Activated naive CD4-positive, alpha-beta T cell treated with anti-CD3 and anti-CD28 coated beads for 36 hours (primary cell): ENCODE measurements around the gene USP17L25. TPM values are rescaled to one million over a fixed set of nuclear protein-coding genes. Genes with fewer than 3 reads are reported as not detected.
"Not testable (repeated sequence)": the region's sequence is repeated elsewhere in the genome, so short reads cannot be mapped to it uniquely, and the experiment has no call there.

ENCODE experiments used
- CTCF ChIA-PET: fragments of 350-600 bp; sonication (Branson Sonifier 250); formaldehyde crosslinking; loops from one replicate; lab custom pipeline; 2021; ENCODE audit warnings: antibody characterized with exemption; lab: Charles Lee
- DNase-seq: peaks from one replicate; pipeline ENCODE4 v3.0.0-alpha.2; 2020
- H3K27ac Mint-ChIP-seq: one replicate; pipeline ENCODE4 v1.8.0; 2021; ENCODE audit warnings: mild to moderate bottlenecking, mixed read lengths
- H3K27me3 Mint-ChIP-seq: one replicate; pipeline ENCODE4 v1.8.0; 2021; ENCODE audit warnings: low read depth, mixed read lengths
- H3K36me3 Mint-ChIP-seq: one replicate; pipeline ENCODE4 v1.8.0; 2021; ENCODE audit warnings: low read depth, mixed read lengths
- H3K4me1 Mint-ChIP-seq: one replicate; pipeline ENCODE4 v1.8.0; 2021; ENCODE audit warnings: low read depth, mixed read lengths
- H3K4me3 Mint-ChIP-seq: one replicate; pipeline ENCODE4 v1.8.0; 2021; ENCODE audit warnings: mild to moderate bottlenecking, moderate library complexity, mixed read lengths
- H3K9me3 Mint-ChIP-seq: one replicate; pipeline ENCODE4 v1.8.0; 2021; ENCODE audit warnings: mixed read lengths
- intact Hi-C: fragments of 100-400 bp; cut with micrococcal nuclease; formaldehyde crosslinking; loops from one replicate; pipeline ENCODE4 v1.15.1; 2023
- total RNA-seq, 2 experiments: library from RNA; stranded (reverse); gene quantifications; one replicate each; pipeline ENCODE4 v1.2.3, GENCODE V29; 2021

The USP17L25 gene
- not detected for total RNA-seq

GRCh38 chr4:9329611-9330010 lies at the start of gene USP17L25:
TSS of gene USP17L25 (plus strand) at chr4:9329911. CDS start at chr4:9329911, 0 bp downstream.
- H3K4me1 Mint-ChIP-seq, CTCF ChIA-PET, H3K9me3 Mint-ChIP-seq, H3K36me3 Mint-ChIP-seq, H3K27me3 Mint-ChIP-seq, H3K4me3 Mint-ChIP-seq, DNase-seq, H3K27ac Mint-ChIP-seq, intact Hi-C loops: not testable (repeated sequence)

GRCh38 chr4:9324191-9324590 lies 5.5 kb upstream of the USP17L25 start:
- DNase-seq, intact Hi-C loops, H3K4me1 Mint-ChIP-seq, CTCF ChIA-PET, H3K27ac Mint-ChIP-seq, H3K36me3 Mint-ChIP-seq, H3K27me3 Mint-ChIP-seq, H3K4me3 Mint-ChIP-seq, H3K9me3 Mint-ChIP-seq: not testable (repeated sequence)

GRCh38 chr4:9324865-9325264 lies 4.8 kb upstream of the USP17L25 start, which contains the start of gene USP17L24:
TSS of gene USP17L24 (plus strand) at chr4:9325165. CDS start at chr4:9325165, 0 bp downstream.
- H3K27me3 Mint-ChIP-seq, CTCF ChIA-PET, H3K27ac Mint-ChIP-seq, H3K9me3 Mint-ChIP-seq, H3K36me3 Mint-ChIP-seq, H3K4me3 Mint-ChIP-seq, H3K4me1 Mint-ChIP-seq, DNase-seq, intact Hi-C loops: not testable (repeated sequence)

- CTCF ChIA-PET, H3K36me3 Mint-ChIP-seq, H3K27ac Mint-ChIP-seq: not testable (repeated sequence)
Measured at GRCh38 chr4:9334358-9334757, 4.6 kb downstream of the USP17L25 start, which contains the start of gene USP17L26. TSS of gene USP17L26 (plus strand) at chr4:9334658. CDS start at chr4:9334658, 0 bp downstream.

GRCh38 chr4:9339103-9339502 lies 9.4 kb downstream of the USP17L25 start, which contains the start of gene USP17L5:
TSS of gene USP17L5 (plus strand) at chr4:9339403. CDS start at chr4:9339403, 0 bp downstream.
- DNase-seq, intact Hi-C loops, H3K27ac Mint-ChIP-seq, H3K4me3 Mint-ChIP-seq, H3K4me1 Mint-ChIP-seq, H3K9me3 Mint-ChIP-seq, CTCF ChIA-PET, H3K27me3 Mint-ChIP-seq, H3K36me3 Mint-ChIP-seq: not testable (repeated sequence)

More at GRCh38 chr4:9334358-9334757, 4.6 kb downstream of the USP17L25 start, which contains the start of gene USP17L26:
- intact Hi-C loops, H3K27me3 Mint-ChIP-seq, H3K4me3 Mint-ChIP-seq, H3K4me1 Mint-ChIP-seq, H3K9me3 Mint-ChIP-seq, DNase-seq: not testable (repeated sequence)

GRCh38 chr4:9343848-9344247 lies 14.1 kb downstream of the USP17L25 start, which contains the start of gene USP17L27:
TSS of gene USP17L27 (plus strand) at chr4:9344148. CDS start at chr4:9344148, 0 bp downstream.
- H3K4me3 Mint-ChIP-seq, H3K9me3 Mint-ChIP-seq, H3K4me1 Mint-ChIP-seq, H3K27ac Mint-ChIP-seq, DNase-seq, H3K27me3 Mint-ChIP-seq, H3K36me3 Mint-ChIP-seq, CTCF ChIA-PET, intact Hi-C loops: not testable (repeated sequence)

GRCh38 chr4:9348593-9348992 lies 18.9 kb downstream of the USP17L25 start, which contains the start of gene USP17L28:
TSS of gene USP17L28 (plus strand) at chr4:9348893. CDS start at chr4:9348893, 0 bp downstream.
- intact Hi-C loops, H3K9me3 Mint-ChIP-seq, H3K27ac Mint-ChIP-seq, H3K27me3 Mint-ChIP-seq, H3K4me1 Mint-ChIP-seq, H3K36me3 Mint-ChIP-seq, H3K4me3 Mint-ChIP-seq, DNase-seq, CTCF ChIA-PET: not testable (repeated sequence)

GRCh38 chr4:9350866-9351265 lies 21.2 kb downstream of the USP17L25 start:
- DNase-seq, H3K36me3 Mint-ChIP-seq, H3K4me1 Mint-ChIP-seq, H3K27me3 Mint-ChIP-seq, H3K9me3 Mint-ChIP-seq, H3K27ac Mint-ChIP-seq, CTCF ChIA-PET, H3K4me3 Mint-ChIP-seq, intact Hi-C loops: not testable (repeated sequence)

GRCh38 chr4:9353338-9353737 lies 23.6 kb downstream of the USP17L25 start, which contains the start of gene USP17L29:
TSS of gene USP17L29 (plus strand) at chr4:9353638. CDS start at chr4:9353638, 0 bp downstream.
- DNase-seq, H3K4me1 Mint-ChIP-seq, intact Hi-C loops, H3K27me3 Mint-ChIP-seq, H3K27ac Mint-ChIP-seq, H3K4me3 Mint-ChIP-seq, H3K36me3 Mint-ChIP-seq, H3K9me3 Mint-ChIP-seq, CTCF ChIA-PET: not testable (repeated sequence)

GRCh38 chr4:9362829-9363228 lies 33.1 kb downstream of the USP17L25 start, which contains the start of gene USP17L30:
TSS of gene USP17L30 (plus strand) at chr4:9363129. CDS start at chr4:9363129, 0 bp downstream.
- DNase-seq, H3K36me3 Mint-ChIP-seq, H3K27me3 Mint-ChIP-seq, H3K4me1 Mint-ChIP-seq, H3K9me3 Mint-ChIP-seq, H3K27ac Mint-ChIP-seq, H3K4me3 Mint-ChIP-seq, CTCF ChIA-PET, intact Hi-C loops: not testable (repeated sequence)

GRCh38 chr4:9379881-9380280 lies 50.2 kb downstream of the USP17L25 start:
- DNase-seq, intact Hi-C loops, H3K9me3 Mint-ChIP-seq, H3K36me3 Mint-ChIP-seq, H3K4me1 Mint-ChIP-seq, H3K27ac Mint-ChIP-seq, H3K4me3 Mint-ChIP-seq, CTCF ChIA-PET, H3K27me3 Mint-ChIP-seq: not testable (repeated sequence)
